Mesenchymal stem cell (in vitro differentiated cells and primary cell): ENCODE data around the gene OPCML.

ENCODE experiments used
- DNase-seq: peaks from one replicate; pipeline ENCODE4 v3.0.0-alpha.2; 2013
- H2AFZ ChIP-seq: one replicate; pipeline ENCODE4 v1.6.1; 2013; ENCODE audit warnings: low read depth, mild to moderate bottlenecking, control low read depth, inconsistent platforms, low read length, moderate library complexity
- H2AK5ac ChIP-seq: 2 replicates; pipeline ENCODE4 v1.6.1; 2013; ENCODE audit warnings: low read length, moderate library complexity, mild to moderate bottlenecking, inconsistent platforms; ENCODE audit not compliant: severe bottlenecking
- H2BK120ac ChIP-seq: one replicate; pipeline ENCODE4 v1.6.1; 2013; ENCODE audit warnings: low read depth, mild to moderate bottlenecking, inconsistent platforms, low read length, moderate library complexity
- H2BK12ac ChIP-seq, 2 experiments: one replicate each; pipeline ENCODE4 v1.6.1; 2013; ENCODE audit warnings: inconsistent platforms in 2 of 2, low read length in 2 of 2, mild to moderate bottlenecking in 2 of 2, moderate library complexity in 2 of 2, control low read depth in 1 of 2
- H2BK15ac ChIP-seq: one replicate; pipeline ENCODE4 v1.6.1; 2013; ENCODE audit warnings: mild to moderate bottlenecking, low read depth, inconsistent platforms; ENCODE audit not compliant: poor library complexity, severe bottlenecking
- H2BK5ac ChIP-seq: 2 replicates; pipeline ENCODE4 v1.6.1; 2013; ENCODE audit warnings: low read depth, mild to moderate bottlenecking, low read length, control low read depth, inconsistent platforms; ENCODE audit not compliant: poor library complexity, severe bottlenecking
- H3K14ac ChIP-seq, 2 experiments: one replicate each; pipeline ENCODE4 v1.6.1; 2013; ENCODE audit warnings: inconsistent platforms in 2 of 2, low read length in 2 of 2, control low read depth in 1 of 2, mild to moderate bottlenecking in 1 of 2, moderate library complexity in 1 of 2
- H3K18ac ChIP-seq, 2 experiments: one replicate each; pipeline ENCODE4 v1.6.1; 2013; ENCODE audit warnings: inconsistent platforms in 2 of 2, low read length in 2 of 2, control low read depth in 1 of 2, low read depth in 1 of 2, mild to moderate bottlenecking in 1 of 2
- H3K23ac ChIP-seq, 2 experiments: one replicate each; pipeline ENCODE4 v1.6.1; 2013; ENCODE audit warnings: inconsistent platforms in 2 of 2, low read length in 2 of 2, mild to moderate bottlenecking in 2 of 2, moderate library complexity in 2 of 2, control low read depth in 1 of 2
- H3K27ac ChIP-seq: 2 replicates; pipeline ENCODE4 v1.5.1; 2013; ENCODE audit warnings: mild to moderate bottlenecking, moderate library complexity, low read length, control low read depth, inconsistent platforms; ENCODE audit not compliant: poor library complexity, severe bottlenecking
- H3K27me3 ChIP-seq, 2 experiments: 2 replicates each; pipeline versions ENCODE4 v1.6.1 to v1.7.0; 2013; ENCODE audit warnings: low read length in 2 of 2, mild to moderate bottlenecking in 2 of 2, moderate library complexity in 2 of 2, control low read depth in 1 of 2, inconsistent platforms in 1 of 2; ENCODE audit not compliant: control insufficient read depth in 1 of 2, insufficient read depth in 1 of 2
- H3K36me3 ChIP-seq, 2 experiments: 2 replicates each; pipeline versions ENCODE4 v1.6.1 to v1.7.0; 2013; ENCODE audit warnings: low read length in 2 of 2, control low read depth in 1 of 2, inconsistent platforms in 1 of 2, low read depth in 1 of 2, mild to moderate bottlenecking in 1 of 2; ENCODE audit not compliant: insufficient read depth in 2 of 2, control insufficient read depth in 1 of 2
- H3K4ac ChIP-seq, 2 experiments: one replicate each; pipeline ENCODE4 v1.6.1; 2013; ENCODE audit warnings: inconsistent platforms in 2 of 2, low read length in 2 of 2, mild to moderate bottlenecking in 2 of 2, moderate library complexity in 2 of 2, control low read depth in 1 of 2, low read depth in 1 of 2
- H3K4me1 ChIP-seq: 2 replicates; pipeline ENCODE4 v1.6.1; 2013; ENCODE audit warnings: low read depth, low read length, control low read depth; ENCODE audit not compliant: control insufficient read depth, insufficient read depth
- H3K4me2 ChIP-seq: 2 replicates; pipeline ENCODE4 v1.6.1; 2013; ENCODE audit warnings: low read length, mild to moderate bottlenecking, inconsistent platforms; ENCODE audit not compliant: poor library complexity, severe bottlenecking
- H3K4me3 ChIP-seq, 2 experiments: 2 replicates each; pipeline versions ENCODE4 v1.5.1 to v1.7.0; 2013; ENCODE audit warnings: low read length in 2 of 2, mild to moderate bottlenecking in 2 of 2, control low read depth in 1 of 2, low read depth in 1 of 2; ENCODE audit not compliant: insufficient read depth in 1 of 2
- H3K79me1 ChIP-seq: replicated peaks from 2 replicates; pipeline ENCODE4 v1.6.1; 2013; ENCODE audit warnings: mild to moderate bottlenecking, control low read depth, low read length, inconsistent platforms; ENCODE audit not compliant: poor library complexity, severe bottlenecking
- H3K9ac ChIP-seq: 2 replicates; pipeline ENCODE4 v1.7.0; 2013; ENCODE audit warnings: mild to moderate bottlenecking, low read length, moderate library complexity
- H3K9me3 ChIP-seq: 2 replicates; pipeline ENCODE4 v1.7.0; 2013; ENCODE audit warnings: mild to moderate bottlenecking, low read length; ENCODE audit not compliant: control insufficient read depth
- H4K8ac ChIP-seq: one replicate; pipeline ENCODE4 v1.6.1; 2013; ENCODE audit warnings: inconsistent platforms, mild to moderate bottlenecking, low read length, moderate library complexity
- H4K91ac ChIP-seq: one replicate; pipeline ENCODE4 v1.6.1; 2013; ENCODE audit warnings: mild to moderate bottlenecking, low read length, inconsistent platforms
- WGBS: methylation state at CpG from one replicate; pipeline ENCODE4 v1.1.7; 2013; ENCODE audit warnings: mixed read lengths; 5-methylcytosine and 5-hydroxymethylcytosine counted together

Gene OPCML

DNA sequence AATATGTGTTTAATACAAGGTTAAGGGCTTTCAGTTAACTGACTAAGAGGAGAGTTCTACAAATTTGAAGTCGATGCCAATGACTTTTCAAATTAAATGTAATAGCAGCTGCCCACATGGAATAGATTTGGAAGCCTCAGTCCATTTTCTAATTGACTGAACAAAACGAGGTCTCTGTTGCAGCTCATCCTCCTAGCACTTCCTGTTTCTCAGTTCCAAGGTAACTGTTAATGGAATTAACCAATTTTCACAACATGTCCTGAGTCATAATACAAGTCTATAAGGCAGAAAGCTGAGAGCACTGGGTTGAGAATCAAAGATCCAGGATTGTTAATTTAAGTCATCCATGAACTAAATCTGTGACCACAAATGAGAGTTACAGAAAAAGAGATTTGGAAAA lies 177.2 kb downstream of the OPCML start:
- Histone ChIP-seq H4K8ac (no peak overlapping the region), H2BK5ac (no peak overlapping the region), H3K4ac (no peak overlapping the region), H3K23ac (no peak overlapping the region), H3K36me3 (no peaks in the 10 kb centered on the region), H3K9ac (no peak overlapping the region), H3K27ac (no peak overlapping the region), H2AFZ (no peak overlapping the region), H2BK12ac (no peak overlapping the region), H3K4me1 (no peaks in the 10 kb centered on the region), H2BK120ac (no peak overlapping the region), H3K4me3 (no peak overlapping the region), H4K91ac (no peak overlapping the region), H3K14ac (no peak overlapping the region), H3K9me3 (peaks cover 5% of the 10 kb centered on the region), H3K18ac (no peak overlapping the region), H2BK15ac (no peak overlapping the region), H3K79me1 (no peaks in the 10 kb centered on the region), H3K27me3 (no peaks in the 10 kb centered on the region), H2AK5ac (no peak overlapping the region), H3K4me2 (no peak overlapping the region)
- no peak for DNase-seq
- WGBS = 31% methylated on average over 2 of the region's 2 CpGs

DNA sequence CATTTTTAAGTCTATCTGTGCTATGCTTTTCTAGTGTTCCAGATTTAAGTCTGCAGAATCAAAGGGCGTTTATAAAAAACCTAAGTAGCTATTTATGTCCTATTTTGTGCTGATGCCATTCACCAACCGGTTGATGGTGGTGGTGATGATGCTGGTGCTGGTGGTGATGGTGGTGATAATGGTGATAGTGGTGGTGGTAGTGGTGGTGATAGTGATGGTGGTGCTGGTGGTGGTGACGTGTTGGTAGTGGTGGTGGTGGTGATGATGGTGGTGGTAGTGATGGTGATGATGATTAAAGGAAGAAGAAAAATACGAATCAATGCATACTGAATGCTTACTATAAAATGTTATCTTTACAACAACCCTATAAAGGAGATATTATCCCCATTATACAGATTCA lies 178.2 kb downstream of the OPCML start:
- Histone ChIP-seq H3K27ac (no peak overlapping the region), H2BK12ac (no peak overlapping the region), H3K79me1 (no peaks in the 10 kb centered on the region), H3K27me3 (no peaks in the 10 kb centered on the region), H3K4me1 (no peaks in the 10 kb centered on the region), H2BK15ac (no peak overlapping the region), H3K9me3 (peaks cover 5% of the 10 kb centered on the region), H2AK5ac (no peak overlapping the region), H3K4ac (no peak overlapping the region), H2BK120ac (no peak overlapping the region), H3K9ac (no peak overlapping the region), H4K91ac (no peak overlapping the region), H3K23ac (no peak overlapping the region), H2AFZ (no peak overlapping the region), H4K8ac (no peak overlapping the region), H2BK5ac (no peak overlapping the region), H3K36me3 (no peaks in the 10 kb centered on the region), H3K4me3 (no peak overlapping the region), H3K4me2 (no peak overlapping the region), H3K14ac (no peak overlapping the region), H3K18ac (no peak overlapping the region)
- WGBS = 49% methylated on average over 2 of the region's 4 CpGs
- DNase-seq = no peak

DNA sequence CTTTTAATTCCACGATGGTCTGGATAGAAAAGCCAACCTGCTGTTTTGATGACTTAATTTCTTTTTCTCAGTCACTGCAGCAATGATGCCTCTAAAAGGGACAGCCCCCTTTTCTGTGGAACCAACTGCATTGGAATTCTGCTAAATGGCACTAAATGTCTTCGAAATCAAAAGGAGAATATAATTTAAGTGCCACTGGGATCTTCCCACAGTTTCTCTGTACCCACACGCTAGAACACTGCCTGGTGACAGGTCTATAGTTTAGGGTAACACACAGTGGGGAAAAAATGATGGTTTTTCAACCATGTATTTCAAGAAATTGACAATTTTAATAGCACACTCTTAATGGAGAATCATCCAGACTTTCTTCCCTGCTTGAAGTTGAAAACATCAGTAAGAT lies 182.3 kb downstream of the OPCML start:
- H3K9me3 ChIP-seq = peaks cover 5% of the 10 kb centered on the region

DNA sequence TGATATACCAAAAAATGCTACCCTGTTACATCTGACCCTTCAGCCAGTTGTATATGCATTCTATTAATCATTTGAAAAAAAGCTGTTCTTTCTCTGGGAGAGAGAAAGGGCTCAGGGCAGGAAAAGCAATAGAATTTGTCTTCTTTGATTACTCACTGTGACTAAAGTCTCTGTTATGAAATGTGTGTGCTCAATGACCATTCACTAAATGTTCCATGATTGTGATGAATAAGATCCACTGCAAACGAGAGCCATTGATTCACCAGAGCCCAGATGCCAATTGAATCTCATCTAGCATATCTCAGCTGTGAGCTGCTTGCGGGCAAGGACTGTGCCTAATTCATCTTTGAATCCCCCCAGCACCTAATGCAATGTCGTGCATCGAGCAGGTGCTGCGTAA lies 184.3 kb downstream of the OPCML start:
- Histone ChIP-seq H3K4me1 (no peaks in the 10 kb centered on the region), H3K27me3 (no peaks in the 10 kb centered on the region), H2BK12ac (no peak overlapping the region), H2BK5ac (no peak overlapping the region), H3K9ac (no peak overlapping the region), H3K36me3 (no peaks in the 10 kb centered on the region), H4K91ac (no peak overlapping the region), H3K4me2 (no peak overlapping the region), H3K4ac (no peak overlapping the region), H2AK5ac (no peak overlapping the region), H2BK15ac (no peak overlapping the region), H3K4me3 (no peak overlapping the region), H2BK120ac (no peak overlapping the region), H3K79me1 (no peaks in the 10 kb centered on the region), H3K23ac (no peak overlapping the region), H3K9me3 (peaks cover 5% of the 10 kb centered on the region), H2AFZ (no peak overlapping the region), H3K14ac (no peak overlapping the region), H3K27ac (no peak overlapping the region), H4K8ac (no peak overlapping the region), H3K18ac (no peak overlapping the region)
- 79% methylated on average over 5 of the region's 5 CpGs for WGBS
- no peak for DNase-seq

More for the DNA sequence above, 182.3 kb downstream of the OPCML start:
- Histone ChIP-seq H2BK15ac (no peak overlapping the region), H2BK5ac (no peak overlapping the region), H3K14ac (no peak overlapping the region), H2BK12ac (no peak overlapping the region), H3K27ac (no peak overlapping the region), H2AK5ac (no peak overlapping the region), H3K36me3 (no peaks in the 10 kb centered on the region), H3K9ac (no peak overlapping the region), H2BK120ac (no peak overlapping the region), H3K4me2 (no peak overlapping the region), H3K4me3 (no peak overlapping the region), H3K79me1 (no peaks in the 10 kb centered on the region), H3K4me1 (no peaks in the 10 kb centered on the region), H3K4ac (no peak overlapping the region), H3K18ac (no peak overlapping the region), H4K91ac (no peak overlapping the region), H3K23ac (no peak overlapping the region), H4K8ac (no peak overlapping the region), H3K27me3 (no peaks in the 10 kb centered on the region), H2AFZ (no peak overlapping the region)
- DNase-seq = no peak
- WGBS = 35% methylated on average over 1 of the region's 3 CpGs
